Activated CD4-positive, alpha-beta T cell treated with anti-CD3 and anti-CD28 coated beads for 36 hours (primary cell): ENCODE results near the gene DUSP22. TPM values are rescaled to one million over a fixed set of nuclear protein-coding genes. Genes with fewer than 3 reads are reported as not detected.

Experiments
- ATAC-seq: fragments of 200-7000 bp; cut with Tn5 transposase; one replicate; pipeline ENCODE4 v1.10.0; 2021; ENCODE audit warnings: mild to moderate bottlenecking, moderate library complexity
- CTCF ChIA-PET: fragments of 350-600 bp; sonication (Branson Sonifier 250); formaldehyde crosslinking; loops from one replicate; lab custom pipeline; 2021; ENCODE audit warnings: antibody characterized with exemption; lab: Charles Lee
- POLR2A ChIA-PET: fragments of 350-600 bp; sonication (Branson Sonifier 250); formaldehyde crosslinking; loops from one replicate; lab custom pipeline; 2021; ENCODE audit warnings: antibody characterized with exemption, inconsistent platforms; lab: Charles Lee
- DNase-seq: peaks from one replicate; pipeline ENCODE4 v3.0.0-alpha.2; 2020
- H3K27ac Mint-ChIP-seq: one replicate; pipeline ENCODE4 v1.8.0; 2021; ENCODE audit warnings: mixed read lengths
- H3K27me3 Mint-ChIP-seq: one replicate; pipeline ENCODE4 v1.8.0; 2021; ENCODE audit warnings: mixed read lengths
- H3K36me3 Mint-ChIP-seq: one replicate; pipeline ENCODE4 v1.8.0; 2021; ENCODE audit warnings: low read depth, mixed read lengths
- H3K4me1 Mint-ChIP-seq: one replicate; pipeline ENCODE4 v1.8.0; 2021; ENCODE audit warnings: mixed read lengths
- H3K4me3 Mint-ChIP-seq: one replicate; pipeline ENCODE4 v1.8.0; 2021; ENCODE audit warnings: mild to moderate bottlenecking, moderate library complexity, mixed read lengths
- H3K9me3 Mint-ChIP-seq: one replicate; pipeline ENCODE4 v1.8.0; 2021; ENCODE audit warnings: low read depth, mixed read lengths
- intact Hi-C, 2 experiments: fragments of 100-400 bp; cut with DNase I in 1 of 2; cut with micrococcal nuclease in 1 of 2; formaldehyde crosslinking; loops; one replicate each; pipeline versions ENCODE4 v1.14.2 to v1.15.1; 2022 to 2024; cut with DNase I, micrococcal nuclease
- total RNA-seq, 2 experiments: library from RNA; stranded (reverse); gene quantifications; one replicate each; pipeline ENCODE4 v1.2.3, GENCODE V29; 2021

Gene DUSP22
- total RNA-seq, 2 experiments from 2014 or later, result 33.2 to 33.7 TPM

DNA sequence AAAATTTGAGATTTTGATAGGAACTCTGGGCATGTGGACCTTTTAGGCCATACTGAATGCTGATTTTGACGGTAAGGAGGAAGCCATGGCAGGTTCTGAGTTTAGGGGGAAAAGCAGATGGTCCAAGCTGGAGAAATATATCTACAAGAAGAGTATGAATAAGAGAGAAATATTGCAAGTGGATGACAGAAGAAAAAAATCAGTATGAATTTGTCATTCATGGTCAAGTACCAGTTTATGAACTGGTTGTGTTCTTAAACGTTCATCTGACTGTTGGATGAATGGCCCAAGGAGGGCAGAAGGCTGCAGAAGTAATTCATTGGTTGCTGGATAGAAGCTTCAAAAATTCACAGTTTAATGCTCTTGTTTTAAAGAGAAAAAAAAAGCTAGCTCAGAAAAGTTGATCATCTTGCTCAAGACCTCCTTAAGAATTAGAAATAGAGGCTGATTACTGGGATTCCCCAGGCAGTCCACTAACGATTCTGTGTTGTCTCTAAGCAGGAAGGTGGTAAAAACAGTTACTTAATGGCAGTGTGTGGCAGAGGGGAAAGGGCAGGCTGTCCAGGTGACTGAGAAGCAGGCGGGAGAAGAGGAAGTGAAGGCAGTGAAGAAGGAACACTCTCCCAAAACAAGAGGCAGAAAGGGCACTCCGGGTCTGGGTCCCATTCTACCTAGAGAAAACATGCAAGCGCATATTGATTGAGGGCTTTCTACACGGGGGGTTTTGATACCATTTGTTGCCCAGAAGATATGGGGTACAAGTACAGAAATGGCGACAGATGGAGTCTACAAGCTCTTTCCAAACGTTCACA is 2.0 kb upstream of the DUSP22 start:
- H3K4me3 Mint-ChIP-seq, result peak overlapping the region; percentile 2
- intact Hi-C loops, result loop anchor here in 1 of 2 experiments (5.0 kb wide), 3 partner anchors 38 to 202 kb away; no protein-coding TSS in a partner anchor
- H3K36me3 Mint-ChIP-seq, result peaks cover 4% of the 10 kb centered on the region
- no peak overlapping the region for H3K27ac Mint-ChIP-seq
- POLR2A ChIA-PET, result interaction anchor here (0.7 kb wide), 2 partner anchors 67 to 78 kb away, joined by 3 read pairs; no protein-coding TSS in a partner anchor
- CTCF ChIA-PET, result interaction anchor here (0.5 to 1.1 kb wide), 4 partner anchors 13 to 154 kb away, joined by 3 to 5 read pairs (median 4); no protein-coding TSS in a partner anchor
- H3K27me3 Mint-ChIP-seq, result no peaks in the 10 kb centered on the region
- H3K9me3 Mint-ChIP-seq, result no peaks in the 10 kb centered on the region
- DNase-seq (no peak), ATAC-seq (no peak)
- H3K4me1 Mint-ChIP-seq, result peaks cover 53% of the 10 kb centered on the region

- Mint-ChIP-seq H3K4me3 (peak overlapping the region; percentile 74), H3K27ac (peak overlapping the region; percentile 92), H3K27me3 (no peaks in the 10 kb centered on the region), H3K36me3 (peaks cover 4% of the 10 kb centered on the region), H3K9me3 (no peaks in the 10 kb centered on the region), H3K4me1 (peaks cover 57% of the 10 kb centered on the region)
- ChIA-PET CTCF (interaction anchor here (0.9 to 1.1 kb wide), 2 partner anchors 12 to 39 kb away, joined by 3 read pairs; no protein-coding TSS in a partner anchor), POLR2A (no interaction called here)
- ATAC-seq, result no peak
- intact Hi-C loops, result loop anchor here in 1 of 2 experiments (5.0 kb wide), 3 partner anchors 39 to 201 kb away; no protein-coding TSS in a partner anchor
- DNase-seq, result peak; percentile 43
Measured at GRCh38 chr6:291204-291696, 1.0 kb upstream of the DUSP22 start.

DNA sequence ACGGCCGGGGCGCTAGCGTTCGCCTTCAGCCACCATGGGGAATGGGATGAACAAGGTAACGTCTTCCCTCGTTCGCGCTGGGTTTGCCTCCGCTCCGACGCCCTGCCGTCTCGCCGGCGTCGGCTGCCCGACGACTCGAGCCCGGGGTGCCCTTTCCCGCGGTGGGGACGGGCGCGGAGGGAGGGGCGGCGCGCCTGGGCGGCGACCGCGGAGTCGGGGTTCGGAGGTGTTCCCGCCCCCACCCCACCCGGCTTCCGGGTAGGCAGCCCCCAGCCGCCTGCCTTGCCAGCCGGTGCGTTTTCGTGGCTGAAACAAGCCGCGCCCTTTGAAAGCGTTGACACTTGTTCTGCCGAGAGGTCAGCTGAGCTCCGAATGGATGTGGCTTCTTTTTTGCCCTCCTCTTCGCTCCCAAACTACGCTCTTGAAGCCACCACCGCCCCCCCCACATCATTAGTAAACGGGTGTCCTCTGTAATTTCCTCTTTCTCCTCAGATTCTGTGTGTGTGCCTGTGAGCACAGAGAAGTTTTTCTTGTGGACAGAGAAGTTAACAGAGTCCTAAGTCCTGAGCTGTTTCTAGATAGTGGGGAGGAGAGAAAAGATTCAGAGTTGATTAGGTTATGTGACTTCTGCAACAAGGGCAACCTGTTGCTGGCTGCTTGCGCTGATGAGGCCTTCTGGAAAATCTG is 362 bp downstream of the DUSP22 start:
- H3K27me3 Mint-ChIP-seq, result no peaks in the 10 kb centered on the region
- peaks cover 4% of the 10 kb centered on the region for H3K36me3 Mint-ChIP-seq
- POLR2A ChIA-PET, result interaction anchor here (0.7 to 1.8 kb wide), 5 partner anchors 20 to 112 kb away, joined by 4 to 7 read pairs (median 6); no protein-coding TSS in a partner anchor
- H3K9me3 Mint-ChIP-seq, result no peaks in the 10 kb centered on the region
- peak overlapping the region; percentile 81 for H3K4me3 Mint-ChIP-seq
- H3K4me1 Mint-ChIP-seq, result peaks cover 60% of the 10 kb centered on the region
- intact Hi-C loops, result loop anchor here (1.0 to 5.0 kb wide), 18 partner anchors 27 to 400 kb away; partner anchors contain the start of gene IRF4 (in 2 of the 2)
- CTCF ChIA-PET, result interaction anchor here (0.5 to 1.4 kb wide), 8 partner anchors 8 to 360 kb away, joined by 3 to 5 read pairs (median 3); no protein-coding TSS in a partner anchor
- H3K27ac Mint-ChIP-seq, result peak overlapping the region; percentile 93
- peak; percentile 38 for ATAC-seq
- DNase-seq, result peak; percentile 88

DNA sequence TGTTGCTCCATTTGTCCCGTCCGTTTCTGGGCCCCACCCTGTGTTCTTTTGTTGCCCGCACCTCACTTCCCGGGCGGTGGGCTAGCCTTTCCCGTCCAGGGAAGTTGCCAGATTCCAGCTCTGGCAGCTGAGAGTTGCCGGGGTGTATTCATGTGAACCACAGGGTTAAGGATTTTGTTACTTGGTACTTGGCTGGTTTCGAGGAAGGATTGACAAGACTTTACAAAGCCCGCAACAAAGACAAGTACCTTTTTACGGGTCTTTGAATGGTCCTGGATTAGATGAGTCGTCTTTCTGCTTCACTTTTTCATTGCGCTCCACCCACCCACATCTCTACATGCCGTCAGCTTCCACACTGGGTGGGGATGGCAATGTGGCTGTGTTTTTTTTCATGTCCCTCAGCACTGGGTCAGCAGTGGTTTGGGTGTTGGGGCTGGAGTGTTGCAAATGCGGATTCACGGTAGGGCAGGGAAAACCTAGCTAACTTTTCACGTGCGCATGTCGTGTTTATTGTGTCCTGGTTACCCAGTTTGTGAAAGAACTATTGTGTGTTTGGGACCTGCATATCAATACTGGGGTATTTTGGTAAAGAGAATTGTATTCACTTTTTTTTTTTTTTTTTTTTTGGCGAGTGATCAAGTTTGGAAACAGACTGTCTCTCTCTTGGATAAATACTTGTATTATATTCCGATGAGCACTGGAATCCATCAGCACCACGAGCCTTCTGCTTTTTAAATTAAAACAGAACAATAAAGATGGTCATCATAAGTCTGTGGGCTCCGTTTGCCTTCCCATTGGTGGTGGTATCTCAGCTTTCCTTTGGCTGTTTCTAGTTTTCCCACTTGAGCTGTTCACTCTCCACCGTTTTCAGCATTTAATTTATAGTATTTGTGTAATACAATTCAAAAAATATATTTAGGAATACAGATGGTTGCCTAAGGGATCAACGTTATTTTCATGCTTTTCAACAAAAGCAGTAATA is 1.2 kb downstream of the DUSP22 start:
- Mint-ChIP-seq H3K36me3 (peaks cover 4% of the 10 kb centered on the region), H3K4me3 (peak overlapping the region; percentile 81), H3K9me3 (no peaks in the 10 kb centered on the region), H3K27ac (peak overlapping the region; percentile 93), H3K4me1 (peaks cover 64% of the 10 kb centered on the region), H3K27me3 (no peaks in the 10 kb centered on the region)
- intact Hi-C loops, result loop anchor here (1.0 to 5.0 kb wide), 10 partner anchors 26 to 265 kb away; partner anchors contain the start of gene IRF4 (in 1 of the 2)
- DNase-seq (peak; percentile 61), ATAC-seq (peak; percentile 6)
- ChIA-PET CTCF (interaction anchor here (0.5 to 1.4 kb wide), 10 partner anchors 9 to 258 kb away, joined by 3 to 5 read pairs (median 4); no protein-coding TSS in a partner anchor), POLR2A (interaction anchor here (0.7 to 1.8 kb wide), 5 partner anchors 21 to 111 kb away, joined by 4 to 7 read pairs (median 6); no protein-coding TSS in a partner anchor)

DNA sequence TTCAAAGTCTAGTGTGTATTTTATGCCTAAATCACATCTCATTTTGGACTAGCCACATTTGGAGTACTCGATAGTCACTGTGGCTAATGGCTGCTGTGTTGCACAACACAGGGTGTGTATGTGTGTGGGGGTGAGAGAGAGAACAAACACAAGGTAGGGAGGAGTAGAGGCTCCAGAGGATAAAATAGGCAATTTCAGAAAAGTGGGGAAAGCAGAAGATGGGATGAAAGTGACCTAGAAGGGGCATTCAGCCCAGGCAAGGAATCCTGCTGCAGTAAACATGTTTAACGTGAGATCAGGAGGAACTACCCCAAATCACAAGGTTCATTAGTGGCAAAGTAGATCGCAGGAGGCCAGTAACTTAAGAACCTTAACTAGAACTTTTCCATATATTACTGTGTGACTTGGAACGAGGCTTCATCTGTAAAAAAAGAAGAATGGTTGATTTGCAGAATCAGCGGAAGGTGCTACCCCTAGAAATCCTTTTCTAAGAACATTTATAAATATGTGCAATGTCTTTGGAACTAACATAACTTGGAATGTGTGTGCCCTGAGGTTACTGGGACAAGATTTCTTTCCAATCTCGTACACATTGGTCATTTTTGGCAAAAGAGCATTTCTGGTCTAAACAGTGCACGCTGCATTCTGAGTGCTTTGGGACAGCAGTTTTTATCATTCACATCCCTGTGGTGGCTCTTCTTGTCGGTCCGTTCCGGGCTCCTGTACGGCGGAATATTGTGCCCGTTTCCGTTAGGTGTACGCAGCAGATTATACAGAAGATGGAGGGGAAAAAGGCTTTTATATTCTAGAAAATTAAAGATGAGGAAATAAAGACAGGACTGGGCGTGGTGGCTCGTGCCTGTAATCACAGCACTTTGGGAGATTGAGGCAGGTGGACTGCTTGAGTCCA is 2.6 kb downstream of the DUSP22 start:
- CTCF ChIA-PET, result interaction anchor here (1.0 kb wide), 1 partner anchor 68 kb away, joined by 4 read pairs; no protein-coding TSS in a partner anchor
- Mint-ChIP-seq H3K9me3 (no peaks in the 10 kb centered on the region), H3K4me3 (no peak overlapping the region), H3K36me3 (peaks cover 4% of the 10 kb centered on the region), H3K27ac (no peak overlapping the region), H3K4me1 (peaks cover 59% of the 10 kb centered on the region), H3K27me3 (no peaks in the 10 kb centered on the region)
- no peak for DNase-seq
- POLR2A ChIA-PET, result no interaction called here
- ATAC-seq, result no peak
- intact Hi-C loops, result loop anchor here in 1 of 2 experiments (5.0 kb wide), 3 partner anchors 42 to 197 kb away; no protein-coding TSS in a partner anchor

DNA sequence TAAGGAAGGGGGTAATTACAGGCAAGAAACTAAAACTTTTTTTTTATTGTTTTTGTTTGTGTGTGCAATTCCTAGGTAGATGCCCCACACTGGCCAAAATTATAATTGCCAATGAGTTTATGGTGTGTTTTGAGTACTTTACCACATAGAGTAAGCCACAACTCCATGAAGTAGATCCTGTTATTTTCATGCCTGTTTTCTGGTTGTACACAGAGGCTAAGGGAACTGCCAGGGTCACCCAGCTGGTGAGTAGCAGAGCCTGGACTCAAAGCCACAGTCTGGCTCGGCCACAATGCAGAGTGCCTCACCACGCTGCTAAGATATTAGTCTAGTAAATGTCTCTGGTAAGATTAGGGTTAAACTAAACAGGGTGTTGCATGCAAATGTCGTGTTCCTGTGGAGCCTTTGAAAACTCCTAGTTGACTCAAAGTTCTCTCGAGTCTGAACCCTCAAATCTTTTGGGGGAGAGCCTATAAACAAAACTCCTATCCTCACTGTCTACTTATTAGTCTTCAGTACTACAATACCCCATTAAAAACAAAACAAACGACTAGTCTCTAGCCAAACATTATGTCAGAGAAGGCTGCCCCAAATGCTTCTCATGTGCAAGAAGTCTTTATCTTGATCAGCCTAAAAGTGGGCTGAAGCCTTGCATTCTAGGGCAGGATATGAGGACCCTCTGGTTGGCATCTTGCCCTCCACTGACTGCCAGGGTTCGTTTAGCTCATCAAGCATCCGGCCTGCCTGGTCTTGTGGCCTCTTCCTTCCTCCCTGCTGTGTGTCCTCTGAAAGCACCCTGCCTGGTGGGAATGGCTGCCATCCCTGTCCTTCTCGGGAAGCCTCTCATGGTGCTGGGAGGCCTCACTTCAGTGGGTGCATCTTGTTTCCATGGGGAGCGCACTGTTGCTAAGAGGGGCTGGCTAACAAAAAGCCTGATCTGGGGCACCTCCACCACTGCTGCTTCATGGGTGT is 4.2 kb downstream of the DUSP22 start:
- H3K9me3 Mint-ChIP-seq, result no peaks in the 10 kb centered on the region
- no peak overlapping the region for H3K4me3 Mint-ChIP-seq
- ChIA-PET CTCF (interaction anchor here (0.6 to 1.5 kb wide), 8 partner anchors 9 to 129 kb away, joined by 3 to 6 read pairs (median 3); no protein-coding TSS in a partner anchor), POLR2A (interaction anchor here (0.7 kb wide), 1 partner anchor 107 kb away, joined by 4 read pairs; no protein-coding TSS in a partner anchor)
- H3K36me3 Mint-ChIP-seq, result peaks cover 4% of the 10 kb centered on the region
- ATAC-seq (no peak), DNase-seq (peak; percentile 27)
- no peaks in the 10 kb centered on the region for H3K27me3 Mint-ChIP-seq
- H3K4me1 Mint-ChIP-seq, result peaks cover 46% of the 10 kb centered on the region
- peak overlapping the region; percentile 23 for H3K27ac Mint-ChIP-seq
- intact Hi-C loops, result loop anchor here in 1 of 2 experiments (2.0 kb wide), 1 partner anchor 22 kb away; no protein-coding TSS in a partner anchor

- ATAC-seq (no peak), DNase-seq (no peak)
- intact Hi-C loops, result loop anchor here in 1 of 2 experiments (2.0 kb wide), 1 partner anchor 21 kb away; no protein-coding TSS in a partner anchor
- Mint-ChIP-seq H3K36me3 (peaks cover 4% of the 10 kb centered on the region), H3K27me3 (no peaks in the 10 kb centered on the region), H3K4me3 (no peak overlapping the region), H3K4me1 (peaks cover 45% of the 10 kb centered on the region), H3K27ac (no peak overlapping the region), H3K9me3 (no peaks in the 10 kb centered on the region)
- POLR2A ChIA-PET, result no interaction called here
- CTCF ChIA-PET, result interaction anchor here (1.0 kb wide), 1 partner anchor 20 kb away, joined by 3 read pairs; no protein-coding TSS in a partner anchor
Measured at GRCh38 chr6:297571-298232, 5.4 kb downstream of the DUSP22 start.
